Measurements from ENCODE around the gene KIF26B.

DNA sequence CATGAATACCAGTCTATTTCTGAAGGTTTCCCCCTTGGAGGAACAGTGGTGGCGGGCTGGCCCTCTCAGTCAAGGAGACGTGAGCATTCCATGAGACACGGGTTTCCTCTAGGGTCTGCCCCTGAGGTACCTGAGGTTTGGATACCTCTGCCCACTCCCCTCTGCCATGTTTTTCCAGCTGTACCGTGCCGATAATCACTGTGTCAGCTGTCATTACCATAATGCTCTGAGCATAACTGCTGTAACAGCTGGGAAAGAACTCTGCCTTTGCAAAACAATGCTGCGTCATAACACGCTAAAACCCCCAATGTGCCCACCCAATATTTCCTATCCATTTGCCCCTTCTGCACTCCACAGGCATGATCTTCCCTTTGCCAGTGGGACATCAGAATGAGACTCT lies 425.1 kb downstream of the KIF26B start:
- TF ChIP-seq EZH2 (IDR thresholded peaks at IDR 0.05; ENCODE audit: borderline replicate concordance, insufficient read depth, low read length, poor library complexity, severe bottlenecking) = no peak
- TF ChIP-seq, protein P1, sequence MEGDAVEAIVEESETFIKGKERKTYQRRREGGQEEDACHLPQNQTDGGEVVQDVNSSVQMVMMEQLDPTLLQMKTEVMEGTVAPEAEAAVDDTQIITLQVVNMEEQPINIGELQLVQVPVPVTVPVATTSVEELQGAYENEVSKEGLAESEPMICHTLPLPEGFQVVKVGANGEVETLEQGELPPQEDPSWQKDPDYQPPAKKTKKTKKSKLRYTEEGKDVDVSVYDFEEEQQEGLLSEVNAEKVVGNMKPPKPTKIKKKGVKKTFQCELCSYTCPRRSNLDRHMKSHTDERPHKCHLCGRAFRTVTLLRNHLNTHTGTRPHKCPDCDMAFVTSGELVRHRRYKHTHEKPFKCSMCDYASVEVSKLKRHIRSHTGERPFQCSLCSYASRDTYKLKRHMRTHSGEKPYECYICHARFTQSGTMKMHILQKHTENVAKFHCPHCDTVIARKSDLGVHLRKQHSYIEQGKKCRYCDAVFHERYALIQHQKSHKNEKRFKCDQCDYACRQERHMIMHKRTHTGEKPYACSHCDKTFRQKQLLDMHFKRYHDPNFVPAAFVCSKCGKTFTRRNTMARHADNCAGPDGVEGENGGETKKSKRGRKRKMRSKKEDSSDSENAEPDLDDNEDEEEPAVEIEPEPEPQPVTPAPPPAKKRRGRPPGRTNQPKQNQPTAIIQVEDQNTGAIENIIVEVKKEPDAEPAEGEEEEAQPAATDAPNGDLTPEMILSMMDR (IDR thresholded peaks at IDR 0.05; ENCODE audit: poor library complexity, severe bottlenecking) = no peak
- TF ChIP-seq MXI1 (conservative IDR thresholded peaks at IDR 0.05; ENCODE audit: poor library complexity, severe bottlenecking) = no peak
- TF ChIP-seq EP300 (conservative IDR thresholded peaks at IDR 0.05; ENCODE audit: poor library complexity, severe bottlenecking) = no peak

Data from neural cell (in vitro differentiated cells).